Fibroblast of gingiva (primary cell): ENCODE results near the gene NAA60.

Source experiments
- DNase-seq: peaks from one replicate; pipeline ENCODE4 v3.0.0-alpha.2; 2011; ENCODE audit warnings: low read depth

Gene NAA60

DNA sequence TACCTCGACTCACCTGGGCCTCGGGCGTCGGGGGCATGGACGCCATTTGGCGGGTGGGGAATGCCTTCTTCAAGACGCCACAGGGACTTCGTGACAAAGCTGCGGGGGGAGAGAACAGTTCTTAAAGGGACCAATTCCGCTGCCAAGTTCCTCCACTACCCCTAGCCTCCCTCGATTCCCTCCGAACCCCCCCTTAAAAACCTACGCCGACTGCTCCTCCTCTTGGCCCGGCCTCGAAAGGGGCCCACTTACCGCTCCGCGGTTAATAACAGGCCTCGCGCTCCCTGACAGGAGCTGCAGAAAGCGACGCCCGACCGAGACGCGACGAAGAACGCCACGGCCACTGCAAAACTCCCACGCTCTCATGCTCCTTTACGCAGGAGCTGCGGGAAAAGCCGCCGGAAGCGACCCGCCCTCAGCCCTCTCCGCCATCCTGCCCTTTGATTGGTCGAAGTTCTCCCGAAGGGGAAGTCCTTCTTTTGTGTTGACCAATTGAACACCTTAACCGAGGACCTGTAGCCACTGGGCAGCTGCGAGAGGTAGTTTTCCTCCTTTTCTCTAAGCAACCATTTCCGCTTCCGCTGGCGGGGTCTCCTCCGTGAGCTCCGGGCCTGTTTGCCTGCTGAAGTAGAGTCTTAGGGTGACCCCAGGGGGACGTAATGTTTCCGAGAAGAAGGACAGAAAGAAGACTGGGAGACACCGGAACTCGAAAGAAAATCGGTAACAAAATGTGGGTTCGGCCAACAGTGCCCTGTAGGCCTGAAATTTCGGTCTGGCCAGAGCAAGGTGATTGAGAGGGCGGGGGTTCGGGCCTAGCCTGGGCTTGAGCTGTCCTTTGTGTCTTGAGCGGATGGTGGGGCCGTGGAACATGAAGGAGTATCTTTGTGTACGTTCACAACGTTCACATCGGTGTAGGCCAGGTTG lies at the start of gene NAA60, which contains the start of gene ZNF597:
Gene NAA60, plus strand, starts transcription at position 573 of the 924 bp plus-strand sequence. CDS start 32,548 bp downstream, outside the sequence.
Gene ZNF597, minus strand, starts transcription at position 397 of the 924 bp plus-strand sequence. Its CDS starts 351 bp downstream, at position 46.
- DNase-seq, result peak; percentile 90

DNA sequence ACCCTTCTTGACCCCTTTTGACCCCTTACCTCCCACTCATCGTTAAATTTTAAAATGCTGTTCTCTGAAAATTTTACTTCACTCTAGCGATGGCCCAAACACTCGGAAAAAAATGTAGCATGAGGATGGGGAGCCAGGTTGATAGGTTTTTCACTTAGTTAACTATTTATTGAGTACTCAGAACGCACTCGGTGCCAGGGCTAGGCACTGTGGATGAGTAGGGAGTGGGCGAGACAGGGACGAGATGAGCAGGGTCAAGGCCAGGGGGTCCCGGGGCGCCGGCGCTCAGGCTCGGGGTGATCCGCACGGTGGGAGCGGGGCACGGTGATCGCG lies 43.1 kb upstream of the NAA60 start:
- DNase-seq, result no peak

DNA sequence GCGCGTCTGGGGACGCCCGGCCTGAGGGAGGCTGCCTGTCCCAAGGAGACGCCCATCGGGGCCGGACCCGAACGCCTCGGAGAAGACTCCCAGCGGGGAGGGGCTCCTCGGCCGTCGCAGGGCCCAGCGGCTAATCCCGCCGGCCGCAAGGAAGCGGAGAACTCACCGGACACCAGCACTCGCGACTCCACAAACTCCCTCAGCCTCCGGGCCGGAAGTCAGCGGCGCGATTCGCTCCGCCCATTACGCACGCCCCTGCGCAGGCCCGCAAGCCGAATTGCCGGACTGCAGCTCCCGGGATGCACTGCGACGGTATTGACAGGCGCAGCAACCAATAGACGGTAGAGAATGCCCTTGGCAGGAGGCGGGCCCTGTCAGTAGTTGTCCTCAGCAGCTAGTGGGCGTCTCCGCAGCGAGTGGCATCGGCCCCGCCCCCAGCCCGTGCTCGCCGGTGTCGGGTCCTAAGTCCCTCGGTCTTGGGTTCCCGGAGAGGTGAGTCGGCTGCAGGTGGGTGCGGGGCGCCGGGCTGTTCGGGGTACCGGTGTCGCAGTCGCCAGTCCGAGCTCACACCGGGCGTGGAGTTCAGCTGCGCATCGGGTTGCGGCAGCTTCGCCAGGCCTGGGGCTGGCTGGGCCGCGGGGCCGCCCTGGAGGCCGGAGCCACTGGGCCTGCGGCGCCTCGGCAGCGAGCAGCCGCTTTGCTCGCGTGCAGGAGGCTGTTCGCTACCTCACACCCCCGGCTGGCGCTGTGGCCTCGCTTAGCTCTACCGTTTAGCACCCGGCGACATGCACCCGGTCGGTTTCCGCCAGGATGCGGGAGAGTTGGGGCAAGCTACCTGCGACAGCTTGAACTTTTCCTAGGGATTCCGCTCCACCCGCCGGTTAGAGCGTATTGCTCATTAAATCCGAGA lies 42.4 kb upstream of the NAA60 start, which contains the start of the genes ZNF174 and ZSCAN32:
Gene ZNF174, plus strand, starts transcription at position 437 of the 910 bp plus-strand sequence. CDS start 790 bp downstream, outside the sequence.
Gene ZSCAN32, minus strand, starts transcription at position 226 of the 910 bp plus-strand sequence. CDS start 3,447 bp downstream, outside the sequence.
- peak; percentile 99 for DNase-seq

DNA sequence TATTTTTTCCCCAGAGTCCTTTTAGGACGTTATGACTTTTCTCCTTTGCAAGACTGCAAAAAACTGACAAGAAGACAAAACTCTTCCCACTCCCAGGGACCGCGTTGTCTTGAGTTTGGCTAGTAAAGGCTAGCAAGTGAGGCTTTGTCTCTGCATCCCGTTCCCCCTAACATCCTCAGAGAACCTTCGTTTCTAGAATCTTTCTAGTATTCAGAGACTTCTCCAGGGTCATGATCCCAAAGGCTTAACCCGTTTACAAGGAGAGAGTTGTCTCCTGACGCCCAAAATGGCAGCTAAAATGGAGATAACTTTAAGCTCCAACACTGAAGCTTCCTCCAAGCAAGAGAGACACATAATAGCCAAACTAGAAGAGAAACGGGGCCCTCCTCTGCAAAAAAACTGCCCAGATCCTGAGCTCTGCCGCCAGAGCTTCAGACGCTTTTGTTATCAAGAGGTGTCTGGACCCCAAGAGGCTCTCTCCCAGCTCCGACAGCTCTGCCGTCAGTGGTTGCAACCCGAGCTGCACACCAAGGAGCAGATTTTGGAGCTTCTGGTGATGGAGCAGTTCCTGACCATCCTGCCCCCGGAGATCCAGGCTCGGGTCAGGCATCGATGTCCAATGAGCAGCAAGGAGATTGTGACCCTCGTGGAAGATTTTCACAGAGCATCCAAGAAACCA lies 41.6 kb upstream of the NAA60 start:
- no peak for DNase-seq

DNA sequence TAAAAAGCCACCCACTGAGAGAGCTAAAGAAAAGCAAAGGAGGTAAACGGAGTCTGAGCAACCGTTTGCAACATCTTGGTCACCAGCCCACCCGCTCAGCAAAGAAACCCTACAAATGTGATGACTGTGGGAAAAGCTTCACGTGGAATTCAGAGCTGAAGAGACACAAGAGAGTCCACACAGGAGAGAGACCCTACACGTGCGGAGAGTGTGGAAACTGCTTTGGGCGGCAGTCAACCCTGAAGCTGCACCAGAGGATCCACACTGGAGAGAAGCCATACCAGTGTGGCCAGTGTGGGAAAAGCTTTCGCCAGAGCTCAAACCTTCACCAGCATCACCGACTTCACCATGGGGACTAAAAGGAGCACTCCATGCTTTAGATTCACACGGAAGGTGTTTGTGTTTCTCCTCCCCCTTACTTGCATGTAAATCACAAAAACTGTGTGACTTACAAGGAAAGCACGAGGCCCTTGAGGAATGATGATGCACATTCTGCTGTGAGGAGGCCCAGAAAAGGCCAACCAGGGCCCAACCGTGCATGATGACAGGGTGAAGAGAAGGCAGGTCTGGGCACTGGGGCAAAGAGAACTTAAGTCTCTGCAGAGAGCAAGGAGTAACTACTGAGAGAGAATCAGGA lies 34.8 kb upstream of the NAA60 start:
- DNase-seq, result no peak

DNA sequence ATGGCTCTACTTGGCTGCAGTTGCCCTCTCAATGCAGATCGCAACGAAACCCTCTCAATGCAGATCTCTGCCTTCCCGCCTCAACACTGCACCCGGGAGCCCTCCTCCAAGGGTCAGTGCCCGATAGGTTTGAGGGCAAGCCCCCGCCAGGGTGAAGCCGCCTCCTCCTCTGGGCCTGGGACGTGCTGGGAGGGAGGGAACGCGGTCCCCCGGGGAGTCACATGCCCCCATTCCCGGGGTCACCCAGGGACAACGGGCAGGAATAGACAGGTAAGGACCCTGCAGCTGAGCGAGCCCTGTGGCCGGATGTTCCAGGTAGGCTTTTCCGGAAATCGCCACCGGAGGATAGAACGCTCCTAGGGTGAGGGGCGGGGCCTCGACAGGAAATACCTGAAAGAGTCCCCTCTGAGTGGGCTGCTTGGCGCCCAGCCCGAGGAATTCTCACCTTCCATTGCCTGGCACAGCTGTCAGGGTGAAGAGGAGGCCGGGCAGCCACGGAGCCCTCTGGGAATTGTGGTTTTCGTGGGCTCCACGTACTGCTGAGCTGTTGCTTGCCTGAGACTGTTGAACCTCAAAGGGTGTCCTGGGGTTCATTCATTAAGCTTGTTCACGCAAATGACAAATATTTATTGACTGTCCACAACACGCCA lies 29.6 kb upstream of the NAA60 start:
- no peak for DNase-seq

DNA sequence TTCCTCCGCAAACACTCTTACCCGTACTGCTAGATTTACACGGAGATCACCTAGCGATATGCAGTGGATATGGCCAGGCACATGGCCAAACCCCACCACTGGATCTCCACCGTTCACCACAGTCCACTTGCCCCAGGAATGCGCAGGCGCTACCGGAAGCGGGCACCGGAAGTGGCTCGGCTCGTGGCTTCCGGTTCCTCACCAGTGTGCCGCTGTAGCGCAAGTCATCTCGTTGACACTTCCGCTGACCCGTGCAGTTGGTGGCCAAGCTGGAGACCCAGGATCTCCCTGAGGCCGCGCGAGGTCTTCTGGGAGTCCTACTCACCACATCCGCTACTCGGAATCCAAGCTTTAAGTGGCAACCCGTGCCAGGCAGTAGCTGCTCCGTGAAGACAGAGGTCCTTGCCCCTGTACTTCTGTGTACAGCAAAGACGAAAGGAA lies 11.7 kb upstream of the NAA60 start:
- peak; percentile 8 for DNase-seq

DNA sequence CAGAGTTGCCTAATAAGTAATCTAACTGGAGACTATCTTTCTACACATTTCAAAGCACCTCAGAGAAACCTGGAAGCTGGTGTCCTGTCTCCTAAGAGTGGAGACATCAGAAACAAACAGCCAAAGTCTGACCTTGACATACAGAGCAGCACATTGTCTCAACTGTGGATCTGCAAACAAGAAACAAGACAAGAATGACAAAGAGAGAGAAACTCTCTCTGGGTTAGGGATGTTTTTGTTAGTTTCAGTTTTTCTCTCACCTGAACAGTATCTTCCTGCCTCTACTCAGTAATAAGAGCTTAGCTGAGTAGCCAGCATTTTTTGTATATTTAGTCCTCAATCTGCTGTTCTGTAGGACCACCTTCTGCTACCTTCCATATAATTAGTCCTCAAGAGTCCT lies 9.1 kb upstream of the NAA60 start:
- no peak for DNase-seq

DNA sequence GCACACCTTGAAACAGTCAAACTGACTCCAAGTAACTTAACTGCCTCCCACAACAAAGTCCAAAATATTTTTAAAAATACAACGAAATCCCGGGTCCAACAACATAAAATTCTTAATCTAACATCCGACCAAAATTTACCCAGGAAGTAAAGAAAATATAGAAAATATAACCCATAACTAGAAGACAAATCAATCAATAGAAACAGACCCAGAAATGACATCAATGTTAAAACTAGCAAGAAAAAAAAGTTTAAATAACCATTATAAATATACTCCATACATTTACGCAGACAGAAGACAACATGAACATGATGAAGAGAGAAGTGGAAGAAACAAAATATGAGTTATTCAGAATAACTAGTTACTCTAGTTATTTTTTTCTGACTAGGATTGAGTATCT lies 3.8 kb upstream of the NAA60 start:
- no peak for DNase-seq

DNA sequence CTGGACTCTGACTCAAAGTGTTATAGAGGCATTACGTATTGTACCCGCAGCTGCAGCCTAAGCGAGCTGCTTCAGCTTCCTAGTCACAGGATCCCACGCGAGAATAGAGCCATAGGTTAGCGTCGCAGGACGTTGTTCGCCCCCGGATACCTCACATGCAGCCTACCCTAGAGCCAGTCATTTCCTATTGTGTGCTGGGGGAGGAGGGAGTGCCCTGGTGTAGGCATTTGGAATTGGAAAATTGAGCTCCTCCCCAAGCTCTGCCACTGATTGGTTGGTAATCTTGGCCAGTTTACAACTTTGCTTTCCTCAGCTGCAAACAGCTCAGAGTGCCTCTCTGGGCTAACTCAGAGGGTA lies 530 bp downstream of the NAA60 start:
- peak; percentile 70 for DNase-seq

DNA sequence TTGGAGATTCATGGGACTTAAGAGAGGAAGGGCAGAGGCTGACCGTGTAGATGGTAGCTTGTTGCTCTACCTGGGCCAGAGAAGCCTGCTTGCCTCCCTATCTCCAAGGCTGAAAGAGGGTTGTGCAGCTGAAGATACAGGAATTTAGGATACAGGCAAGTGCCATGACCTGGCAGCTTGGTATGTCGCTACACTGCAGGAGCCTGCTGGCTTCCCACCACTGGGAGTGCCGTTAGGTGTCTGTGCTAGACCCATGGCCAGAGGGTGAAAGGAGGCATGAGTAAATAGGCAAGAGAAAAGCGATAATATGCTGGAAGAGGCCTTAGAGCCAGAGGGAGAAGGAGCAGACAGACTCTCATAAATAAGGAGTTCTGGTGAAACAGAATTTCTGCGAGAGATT lies 10.6 kb downstream of the NAA60 start:
- DNase-seq, result no peak

DNA sequence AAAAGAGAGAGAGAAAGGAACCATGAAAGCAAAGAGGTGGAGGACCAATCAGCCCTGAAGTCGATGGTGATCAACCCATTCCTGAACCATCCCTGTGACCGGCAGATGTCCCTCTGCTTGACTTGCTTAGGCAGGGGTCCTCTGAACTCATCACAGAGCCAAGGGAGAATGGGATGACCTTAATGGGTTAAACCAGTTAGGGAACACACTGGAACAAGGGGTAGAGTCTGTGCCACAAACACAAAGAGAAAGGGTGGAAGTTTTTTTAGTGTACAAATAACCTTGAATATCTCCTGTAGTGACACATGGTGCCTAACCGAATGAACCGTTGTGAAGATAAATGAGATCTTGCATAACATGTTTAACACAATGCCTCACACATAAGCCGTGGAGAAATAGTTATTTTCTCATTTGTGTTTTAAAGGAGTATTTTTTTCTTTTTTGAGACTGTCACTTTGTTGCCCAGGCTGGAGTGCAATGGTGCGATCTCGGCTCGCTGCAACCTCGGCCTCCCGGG lies 11.2 kb downstream of the NAA60 start:
- DNase-seq, result no peak

DNA sequence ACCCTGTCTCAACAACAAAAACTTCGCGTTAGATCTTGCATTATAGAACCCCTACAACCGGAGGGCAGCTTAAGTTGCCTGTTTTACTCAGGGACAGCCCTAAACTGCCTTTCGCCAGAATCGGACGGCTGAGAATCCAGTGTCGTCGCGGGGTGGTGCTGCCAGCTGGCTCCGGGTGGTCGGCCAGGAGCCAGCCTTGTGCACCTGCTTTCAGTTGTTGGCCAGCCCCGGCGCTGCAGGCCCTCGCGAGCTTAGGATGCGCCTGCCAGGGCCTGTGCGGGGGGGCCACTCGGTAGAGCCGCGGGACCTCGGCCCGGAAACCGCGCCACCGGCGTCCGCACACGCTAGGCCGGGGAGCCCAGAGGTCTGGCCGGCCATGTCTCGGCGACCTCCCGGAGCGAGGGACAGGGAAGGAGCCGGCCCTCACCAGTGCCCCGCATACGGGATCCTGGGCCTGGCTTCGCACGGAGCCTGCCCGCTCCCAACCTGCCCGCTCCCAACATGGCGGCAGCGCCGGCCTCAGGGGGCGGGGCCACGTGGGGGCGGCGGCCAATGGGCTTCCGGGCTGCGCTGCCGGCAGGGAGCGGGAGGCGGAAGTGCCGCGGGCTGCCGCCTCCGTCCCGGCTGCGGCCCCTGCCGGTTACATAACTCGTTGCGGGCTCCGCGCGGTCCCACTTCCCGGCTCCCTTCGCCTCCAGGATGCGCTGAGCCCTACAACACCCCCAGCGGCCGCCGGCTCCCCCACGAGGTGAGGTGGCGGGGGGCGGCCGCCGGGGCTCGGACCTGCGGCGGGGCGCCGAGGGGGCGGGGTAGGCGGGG lies 14.2 kb downstream of the NAA60 start:
- DNase-seq, result peak; percentile 85

DNA sequence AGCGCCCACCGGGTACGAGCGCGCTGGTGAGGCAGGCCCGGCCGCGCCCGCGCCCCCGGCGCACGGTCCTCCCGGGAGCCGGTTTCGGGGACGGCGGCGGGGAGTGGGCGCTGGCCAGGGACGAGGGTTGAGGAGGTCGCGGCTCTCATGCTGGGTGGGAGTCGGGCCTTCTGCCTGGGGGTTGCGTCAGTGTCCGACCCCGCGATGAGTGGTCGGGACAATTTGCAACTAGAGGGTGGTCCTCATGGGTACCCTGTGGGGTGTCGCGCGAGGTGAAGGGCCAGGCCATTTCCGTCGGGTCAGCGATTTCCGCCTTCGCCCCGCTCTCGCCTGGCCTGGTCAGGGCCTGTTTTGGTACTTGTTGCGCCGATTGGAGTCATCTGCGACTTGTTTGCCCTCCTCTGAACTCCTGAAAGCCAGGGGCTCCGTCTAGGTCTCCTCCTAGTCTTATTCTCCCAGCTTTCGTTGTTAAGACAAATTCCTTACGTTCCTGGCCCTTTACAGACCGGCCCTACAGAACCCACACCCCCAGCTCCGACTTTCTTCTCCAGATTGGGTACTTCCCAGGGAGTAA lies 14.9 kb downstream of the NAA60 start:
- no peak for DNase-seq

DNA sequence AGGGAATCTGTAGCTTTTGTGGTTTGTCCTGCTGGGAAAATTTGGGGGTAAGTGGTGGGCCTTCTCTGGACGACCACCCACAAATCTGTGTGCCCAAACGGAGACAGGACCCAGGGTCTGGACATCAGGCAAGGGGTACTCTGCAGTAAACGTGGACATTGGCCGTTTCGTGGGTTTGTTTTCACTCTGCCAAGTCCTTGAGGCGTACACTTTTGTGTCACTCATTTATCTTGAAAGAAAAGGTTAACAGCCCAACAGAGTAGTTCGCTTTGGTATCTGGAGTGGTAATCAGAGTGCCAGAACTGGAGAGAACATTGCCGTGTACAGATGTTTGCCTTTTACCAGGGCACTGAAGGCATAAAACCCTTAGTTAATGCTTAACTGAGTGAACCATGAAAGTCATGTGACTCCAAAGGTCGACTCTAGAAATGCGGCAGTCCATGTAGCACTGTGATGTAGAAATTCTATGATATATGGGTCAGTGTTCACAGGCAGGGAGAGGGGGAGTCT lies 15.4 kb downstream of the NAA60 start:
- peak; percentile 34 for DNase-seq

DNA sequence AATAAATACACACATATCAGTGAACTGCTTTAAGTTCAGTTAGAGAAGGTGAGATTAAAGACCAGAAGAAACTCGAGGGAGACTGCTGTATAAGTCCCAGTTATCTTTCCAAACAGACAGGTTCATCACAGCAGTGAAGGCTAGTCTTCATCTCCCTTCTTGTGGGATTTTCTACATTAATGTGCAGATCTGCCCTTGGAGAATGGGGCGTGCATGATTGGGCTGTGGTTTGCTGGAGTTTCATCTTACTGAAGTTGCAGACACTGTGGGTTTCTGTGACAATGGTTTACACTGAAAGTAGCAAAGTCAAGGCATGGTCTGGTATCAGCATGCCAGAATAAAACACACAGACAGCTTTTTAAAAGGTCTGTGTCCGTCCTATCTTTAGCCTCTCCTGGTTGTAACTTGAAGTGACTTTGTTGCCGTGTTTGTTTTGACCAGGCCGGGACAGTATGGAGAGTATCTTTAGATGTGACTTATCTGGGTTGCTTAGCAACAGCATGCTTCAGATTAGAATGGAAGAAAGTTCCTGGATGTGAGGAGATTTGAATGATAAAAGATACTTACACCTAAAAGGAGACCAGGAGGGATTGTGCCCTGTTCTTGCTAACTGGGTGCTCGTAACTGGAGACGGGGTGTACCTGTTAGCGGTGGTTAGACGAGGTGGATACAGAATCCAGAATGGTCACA lies 16.1 kb downstream of the NAA60 start:
- no peak for DNase-seq

DNA sequence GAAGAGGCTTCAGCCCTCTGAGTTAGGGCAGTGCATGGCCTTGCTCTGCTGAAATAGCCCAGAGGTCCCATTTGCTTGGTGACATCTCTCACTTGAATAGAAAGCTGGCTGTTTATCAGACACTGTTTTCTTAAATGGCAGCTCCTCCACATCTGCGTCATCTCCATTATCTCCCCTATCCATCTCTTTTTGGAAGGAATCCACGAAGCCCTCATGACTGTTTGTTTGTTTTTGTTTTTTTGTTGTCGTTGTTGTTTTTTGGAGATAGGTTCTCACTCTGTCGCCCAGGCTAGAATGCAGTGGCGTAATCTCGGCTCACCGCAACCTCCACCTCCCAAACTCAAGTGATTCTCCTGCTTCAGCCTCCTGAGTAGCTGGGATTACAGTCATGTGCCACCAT lies 16.6 kb downstream of the NAA60 start:
- no peak for DNase-seq

DNA sequence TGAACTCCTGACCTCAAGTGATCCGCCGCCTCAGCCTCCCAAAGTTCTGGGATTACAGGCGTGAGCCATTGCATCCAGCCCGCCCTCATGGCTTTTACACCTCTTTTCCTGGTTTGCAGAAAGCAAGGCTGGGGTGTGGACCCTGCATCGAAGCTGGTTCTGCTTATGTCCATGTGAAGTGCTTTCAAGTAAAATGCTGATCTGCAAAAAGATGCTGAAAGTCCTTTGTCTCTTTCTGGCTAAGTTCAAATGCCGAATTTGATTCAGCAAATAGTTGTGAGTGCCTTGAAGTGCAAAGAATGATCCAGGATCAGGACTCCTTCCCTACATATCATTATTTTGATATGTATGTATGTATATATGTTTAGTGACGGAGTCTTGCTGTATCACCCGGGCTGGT lies 17.1 kb downstream of the NAA60 start:
- DNase-seq, result no peak

DNA sequence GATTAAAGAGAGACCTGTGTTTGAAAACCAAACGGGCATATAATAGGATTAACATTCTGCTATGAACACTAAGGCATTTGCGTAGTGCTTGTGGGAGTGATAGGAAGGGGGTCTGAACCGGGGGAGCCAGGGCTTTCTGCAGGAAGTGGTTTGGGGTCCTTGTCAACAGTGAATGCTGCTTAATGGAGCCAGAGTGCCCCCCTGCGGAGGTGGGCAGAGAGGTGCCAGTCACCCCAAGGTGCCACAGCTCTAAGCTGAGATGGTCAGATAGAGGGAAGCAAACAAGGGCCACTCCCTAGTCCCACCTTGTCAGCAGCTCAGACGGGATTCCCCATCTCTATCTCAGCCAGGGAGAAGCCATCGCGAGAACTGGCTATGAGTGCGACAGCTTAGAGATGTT lies 17.7 kb downstream of the NAA60 start:
- no peak for DNase-seq
